Stromal cell of bone marrow (primary cell): ENCODE data around the gene MTIF2.
"Not testable (repeated sequence)": the region's sequence is repeated elsewhere in the genome, so short reads cannot be mapped to it uniquely, and the experiment has no call there.

Experiments
- DNase-seq: peaks from one replicate; pipeline ENCODE4 v3.0.0-alpha.2; 2012; ENCODE audit warnings: low read depth

Gene MTIF2, protein sequence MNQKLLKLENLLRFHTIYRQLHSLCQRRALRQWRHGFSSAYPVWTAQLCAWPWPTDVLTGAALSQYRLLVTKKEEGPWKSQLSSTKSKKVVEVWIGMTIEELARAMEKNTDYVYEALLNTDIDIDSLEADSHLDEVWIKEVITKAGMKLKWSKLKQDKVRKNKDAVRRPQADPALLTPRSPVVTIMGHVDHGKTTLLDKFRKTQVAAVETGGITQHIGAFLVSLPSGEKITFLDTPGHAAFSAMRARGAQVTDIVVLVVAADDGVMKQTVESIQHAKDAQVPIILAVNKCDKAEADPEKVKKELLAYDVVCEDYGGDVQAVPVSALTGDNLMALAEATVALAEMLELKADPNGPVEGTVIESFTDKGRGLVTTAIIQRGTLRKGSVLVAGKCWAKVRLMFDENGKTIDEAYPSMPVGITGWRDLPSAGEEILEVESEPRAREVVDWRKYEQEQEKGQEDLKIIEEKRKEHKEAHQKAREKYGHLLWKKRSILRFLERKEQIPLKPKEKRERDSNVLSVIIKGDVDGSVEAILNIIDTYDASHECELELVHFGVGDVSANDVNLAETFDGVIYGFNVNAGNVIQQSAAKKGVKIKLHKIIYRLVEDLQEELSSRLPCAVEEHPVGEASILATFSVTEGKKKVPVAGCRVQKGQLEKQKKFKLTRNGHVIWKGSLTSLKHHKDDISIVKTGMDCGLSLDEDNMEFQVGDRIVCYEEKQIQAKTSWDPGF

GRCh38 chr2:55268907-55269644 is at the start of gene MTIF2:
TSS of gene MTIF2 (minus strand) at chr2:55269231. CDS start at chr2:55263858, 5,373 bp downstream.
- peak; percentile 85 for DNase-seq

DNA sequence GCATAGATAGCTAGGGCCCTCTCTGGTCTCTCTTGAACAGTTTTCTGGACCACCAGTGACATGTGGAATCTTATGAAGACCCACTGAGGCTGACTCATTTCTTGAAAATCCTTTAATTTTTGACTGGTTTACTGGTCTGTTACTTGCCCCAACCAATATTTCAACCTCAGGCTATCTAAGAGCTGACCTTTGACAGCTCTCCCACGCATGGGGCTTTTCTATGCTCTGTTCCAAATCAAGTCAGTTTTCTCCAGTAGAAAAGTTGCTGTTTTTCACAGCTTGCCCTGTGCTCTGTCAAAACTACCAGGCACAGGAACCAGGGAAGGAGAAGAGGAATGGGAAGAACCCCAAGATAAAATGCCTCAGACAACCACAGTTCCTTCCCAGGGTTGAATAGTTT is 46.0 kb upstream of the MTIF2 start:
- DNase-seq = no peak

GRCh38 chr2:55311444-55311870 is 42.4 kb upstream of the MTIF2 start:
- peak; percentile 38 for DNase-seq

DNA sequence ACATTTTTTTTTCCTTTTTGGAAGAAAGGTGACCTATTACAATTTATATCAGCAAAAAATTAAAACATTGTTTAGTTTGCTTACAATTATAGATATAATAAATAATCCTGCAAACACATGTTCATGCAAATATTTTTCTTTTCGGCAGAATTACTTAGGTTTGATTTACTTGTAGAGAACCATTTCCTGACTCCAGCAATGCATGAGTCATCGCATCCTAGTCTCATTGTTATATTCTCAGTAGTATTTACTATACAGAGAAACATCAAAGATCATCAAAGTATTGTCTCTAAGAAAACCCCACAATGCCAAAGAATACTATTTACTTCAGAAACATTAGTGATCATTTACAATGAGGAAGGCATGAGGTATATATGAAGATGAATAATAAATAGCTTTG is 40.4 kb upstream of the MTIF2 start:
- peak; percentile 16 for DNase-seq

GRCh38 chr2:55302241-55302640 is 33.2 kb upstream of the MTIF2 start:
- no peak for DNase-seq

DNA sequence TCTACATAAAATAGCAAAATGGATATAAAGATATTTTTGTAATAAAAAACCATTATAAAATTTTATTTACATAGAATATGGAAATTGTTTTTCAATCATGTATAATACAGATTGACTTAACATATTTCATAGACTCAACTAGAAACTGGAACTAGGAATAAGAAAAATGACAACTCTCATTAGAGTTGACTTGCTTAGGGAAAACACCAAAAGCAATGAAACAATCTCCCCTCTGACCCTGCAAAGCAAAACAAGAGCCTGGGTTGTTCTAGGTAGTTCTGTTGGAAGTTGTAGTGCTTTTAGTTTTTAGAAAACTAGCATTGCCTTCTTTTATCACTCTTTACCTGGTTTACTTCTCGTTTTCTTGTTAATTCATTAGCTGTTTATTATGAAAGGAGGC is 32.2 kb upstream of the MTIF2 start:
- no peak for DNase-seq

DNA sequence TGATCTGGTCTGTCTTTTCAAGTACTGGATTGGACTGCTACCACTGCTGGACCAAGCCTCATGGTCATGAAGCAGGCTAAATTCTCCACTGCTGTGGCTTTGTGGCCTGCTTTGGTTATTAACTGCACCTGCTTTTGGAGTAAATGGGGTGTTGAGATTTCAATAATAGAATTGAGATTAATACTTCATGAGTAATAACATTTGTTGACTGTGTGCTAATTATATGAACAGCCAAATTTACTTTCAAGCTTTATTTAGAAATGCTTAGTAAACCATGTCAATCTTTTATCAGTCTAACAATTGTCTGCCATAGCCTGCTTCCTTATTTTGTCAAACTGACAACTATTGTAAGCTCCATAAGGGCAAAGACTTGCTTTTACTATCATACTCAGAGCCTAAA is 27.4 kb upstream of the MTIF2 start:
- DNase-seq = no peak

- no peak for DNase-seq
These were observed 14.1 kb upstream of the MTIF2 start for GRCh38 chr2:55283083-55283482.

DNA sequence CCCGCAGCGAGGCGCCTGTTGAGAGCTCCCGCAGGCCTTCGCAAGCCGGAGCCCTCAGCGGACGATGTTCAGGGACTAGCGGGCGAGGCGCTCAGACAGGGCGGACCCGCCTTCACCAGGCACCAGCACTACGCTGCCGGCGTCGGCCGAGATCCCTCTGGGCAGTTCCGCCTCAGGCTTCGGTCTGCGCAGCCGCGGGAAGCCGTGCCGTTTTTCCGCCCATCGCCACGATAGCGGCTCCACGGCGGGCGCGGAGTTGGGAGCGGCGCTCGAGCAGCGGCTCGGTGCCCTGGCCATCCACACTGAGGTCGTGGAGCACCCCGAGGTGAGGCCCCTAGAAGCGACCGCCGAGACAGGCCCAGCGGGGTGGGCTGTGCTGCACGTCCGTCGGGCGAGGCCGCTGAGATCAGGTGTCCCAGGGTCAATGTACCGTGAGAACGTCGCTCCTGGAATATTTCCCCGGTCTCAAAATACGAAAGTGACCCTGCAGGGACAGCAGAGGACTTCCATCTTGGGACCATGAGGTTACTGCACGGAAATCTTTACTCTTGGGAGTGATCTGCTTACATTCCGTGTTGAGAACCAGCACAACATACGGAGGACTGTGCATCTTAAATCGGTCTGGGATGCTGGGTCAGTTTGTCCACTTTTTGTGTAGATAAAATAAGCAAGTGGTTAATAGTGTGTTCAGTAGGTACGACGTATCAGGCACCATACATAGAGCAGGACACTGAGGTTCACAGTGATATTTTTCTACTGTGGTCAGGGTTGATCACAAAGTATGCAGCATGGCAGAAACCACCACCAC is 13.3 kb upstream of the MTIF2 start:
- peak; percentile 72 for DNase-seq

- not testable (repeated sequence) for DNase-seq
These were observed 12.0 kb upstream of the MTIF2 start for GRCh38 chr2:55280851-55281546.

GRCh38 chr2:55279859-55280424 is 10.9 kb upstream of the MTIF2 start:
- not testable (repeated sequence) for DNase-seq

DNA sequence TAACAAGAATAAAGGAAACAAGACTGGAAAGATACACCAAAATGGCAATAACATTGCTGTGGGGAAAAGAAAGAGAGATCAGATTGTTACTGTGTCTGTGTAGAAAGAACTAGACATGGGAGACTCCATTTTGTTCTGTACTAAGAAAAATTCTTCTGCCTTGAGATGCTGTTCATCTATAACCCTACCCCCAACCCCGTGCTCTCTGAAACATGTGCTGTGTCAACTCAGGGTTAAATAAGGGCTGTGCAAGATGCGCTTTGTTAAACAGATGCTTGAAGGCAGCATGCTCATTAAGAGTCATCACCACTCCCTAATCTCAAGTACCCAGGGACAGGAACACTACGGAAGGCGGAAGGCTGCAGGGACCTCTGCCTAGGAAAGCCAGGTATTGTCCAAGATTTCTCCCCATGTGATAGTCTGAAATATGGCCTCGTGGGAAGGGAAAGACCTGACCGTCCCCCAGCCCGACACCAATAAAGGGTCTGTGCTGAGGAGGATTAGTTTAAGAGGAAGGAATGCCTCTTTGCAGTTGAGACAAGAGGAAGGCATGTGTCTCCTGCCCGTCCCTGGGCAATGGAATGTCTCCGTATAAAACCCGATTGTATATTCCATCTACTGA is 10.3 kb upstream of the MTIF2 start:
- DNase-seq = not testable (repeated sequence)

DNA sequence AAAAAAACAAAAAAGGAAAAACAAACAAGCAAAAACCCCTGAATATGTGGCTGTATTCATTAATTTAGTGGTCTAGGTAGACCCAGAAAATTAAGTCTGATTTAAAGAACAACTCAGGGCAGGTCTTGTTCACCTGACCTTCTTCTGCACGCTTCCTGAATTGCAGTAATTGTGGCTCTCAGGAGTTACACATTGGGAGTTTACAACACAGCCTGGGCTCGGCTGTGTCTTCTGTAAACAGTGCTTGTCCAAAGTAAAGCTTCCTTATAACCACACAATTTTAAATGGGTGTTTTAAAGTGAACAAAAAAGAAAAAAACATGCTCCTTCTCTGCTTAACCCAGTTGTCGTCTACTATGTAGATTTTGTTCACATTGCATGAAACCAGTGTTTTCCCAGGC is 8.3 kb upstream of the MTIF2 start:
- DNase-seq = no peak

DNA sequence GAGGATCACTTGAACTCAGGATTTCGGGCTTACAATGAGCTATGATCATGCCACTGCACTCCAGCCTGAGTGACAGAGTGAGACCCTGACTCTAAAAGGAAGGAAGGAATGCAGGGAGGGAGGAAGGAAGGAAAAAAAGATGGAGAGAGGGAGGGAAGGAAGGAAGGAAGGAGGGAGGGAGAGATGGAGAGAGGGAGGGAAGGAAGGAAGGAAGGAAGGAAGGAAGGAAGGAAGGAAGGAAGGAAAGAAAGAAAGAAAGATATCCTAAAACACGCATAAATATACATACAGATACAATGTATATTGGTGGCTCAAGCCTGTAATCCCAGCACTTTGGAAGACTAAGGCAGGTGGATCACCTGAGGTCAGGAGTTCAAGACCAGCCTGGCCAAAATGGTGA is 5.3 kb upstream of the MTIF2 start:
- DNase-seq = not testable (repeated sequence)

- DNase-seq = no peak
These were observed 587 bp upstream of the MTIF2 start for GRCh38 chr2:55269645-55269990.

- no peak for DNase-seq
These were observed 634 bp downstream of the MTIF2 start for GRCh38 chr2:55268288-55268906.

DNA sequence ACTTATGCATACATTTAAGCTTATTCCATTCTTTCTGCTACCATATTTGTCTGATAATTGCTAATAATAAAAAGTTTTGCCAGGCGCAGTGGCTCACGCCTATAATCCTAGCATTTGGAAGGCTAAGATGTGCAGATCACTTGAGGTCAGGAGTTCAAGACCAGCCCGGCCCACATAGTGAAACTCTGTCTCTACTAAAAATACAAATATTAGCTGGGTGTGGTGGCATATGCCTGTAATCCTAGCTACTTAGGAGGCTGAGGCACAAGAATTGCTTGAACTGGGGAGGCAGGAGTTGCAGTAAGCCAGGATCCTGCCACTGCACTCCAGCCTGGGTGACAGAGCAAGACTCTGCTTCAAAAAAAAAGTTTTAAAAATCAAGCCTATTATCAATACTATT is 9.4 kb downstream of the MTIF2 start:
- DNase-seq = not testable (repeated sequence)

DNA sequence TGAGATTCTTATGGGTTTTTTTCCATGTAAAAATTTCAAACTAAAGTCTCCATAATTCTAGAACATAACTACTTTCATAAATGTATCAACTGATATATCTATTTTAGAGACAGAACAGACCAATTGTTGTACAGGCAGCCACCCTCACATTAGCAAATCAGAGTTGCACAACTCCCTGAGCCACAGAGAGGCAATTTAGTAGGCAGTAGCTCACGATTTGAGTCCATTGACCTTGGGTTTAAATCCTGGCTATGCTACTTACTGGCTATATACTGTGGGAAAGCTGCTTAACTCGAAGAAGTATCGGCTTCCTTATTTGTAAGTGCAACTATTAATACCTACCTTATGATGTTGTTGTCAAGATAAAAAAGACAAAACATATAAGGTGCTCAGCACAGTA is 16.2 kb downstream of the MTIF2 start:
- no peak for DNase-seq

DNA sequence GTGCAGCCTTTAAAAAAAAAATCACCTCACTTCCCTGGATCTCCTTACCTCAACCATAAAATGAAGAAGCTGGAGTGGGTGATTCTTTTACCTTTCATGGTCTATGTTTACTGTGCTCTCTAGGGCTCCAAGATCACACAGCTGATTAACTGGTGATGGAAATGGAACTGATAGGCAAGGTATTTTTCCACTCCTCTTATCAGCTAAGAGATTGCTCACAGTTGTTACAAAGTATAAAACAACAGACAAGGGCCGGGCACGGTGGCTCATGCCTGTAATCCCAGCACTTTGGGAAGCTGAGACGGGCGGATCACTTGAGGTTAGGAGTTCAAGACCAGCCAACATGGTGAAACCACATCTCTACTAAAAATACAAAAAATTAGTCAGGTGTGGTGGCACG is 22.0 kb downstream of the MTIF2 start:
- DNase-seq = no peak

DNA sequence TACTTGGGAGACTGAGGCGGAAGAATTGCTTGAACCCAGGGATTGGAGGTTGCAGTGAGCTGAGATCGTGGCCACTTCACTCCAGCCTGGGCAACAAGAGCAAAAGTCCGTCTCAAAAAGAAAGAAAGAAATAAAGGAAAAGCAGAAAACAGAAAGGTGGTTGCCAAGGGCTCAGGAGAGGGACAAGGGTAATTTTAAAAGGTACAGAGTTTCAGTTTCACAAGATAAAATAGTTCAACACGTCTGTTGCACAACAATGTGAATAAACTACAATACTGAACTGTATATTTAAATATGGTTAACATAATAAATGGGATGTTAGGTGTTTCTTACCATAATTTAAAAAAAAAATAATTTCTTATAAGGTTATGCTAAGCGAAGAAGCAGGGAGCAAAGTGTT is 23.6 kb downstream of the MTIF2 start:
- DNase-seq = no peak
